Kidney (tissue), 14 donors: ENCODE data around the gene CHN2. TPM values are rescaled to one million over a fixed set of nuclear protein-coding genes. Genes with fewer than 3 reads are reported as not detected.

Experiments used
- DNase-seq, 5 donors: peaks; one replicate each; pipeline ENCODE4 v3.0.0-alpha.2; 2013 to 2020
- FAIRE-seq: peaks from 2 replicates; lab custom pipeline; 2012; peaks lifted over from hg19 to GRCh38; lab: Jason Lieb, UNC
- H3K27ac ChIP-seq, 2 donors: one replicate each; pipeline ENCODE4 v1.7.0; 2013; ENCODE audit warnings: low read depth in 2 of 2, low read length in 2 of 2, inconsistent platforms in 1 of 2
- H3K27me3 ChIP-seq: one replicate; pipeline ENCODE4 v1.7.1; 2013; ENCODE audit warnings: low read length, inconsistent platforms; ENCODE audit not compliant: control insufficient read depth, insufficient read depth
- H3K36me3 ChIP-seq, 3 donors: one replicate each; pipeline versions ENCODE4 v1.7.0 to v1.7.1; 2013; ENCODE audit warnings: low read length in 3 of 3, control low read depth in 1 of 3, inconsistent platforms in 1 of 3; ENCODE audit not compliant: insufficient read depth in 3 of 3, control insufficient read depth in 2 of 3
- H3K4me1 ChIP-seq, 3 donors: one replicate each; pipeline versions ENCODE4 v1.7.0 to v1.7.1; 2013; ENCODE audit warnings: low read length in 3 of 3, inconsistent platforms in 1 of 3, low read depth in 1 of 3; ENCODE audit not compliant: control insufficient read depth in 2 of 3, insufficient read depth in 2 of 3
- H3K4me3 ChIP-seq, 3 donors: one replicate each; pipeline versions ENCODE4 v1.7.0 to v1.8.1; 2013; ENCODE audit warnings: low read length in 3 of 3, control low read depth in 1 of 3, inconsistent platforms in 1 of 3
- H3K9ac ChIP-seq, 3 donors: one replicate each; pipeline versions ENCODE4 v1.7.0 to v1.7.1; 2013; ENCODE audit warnings: low read length in 3 of 3, control low read depth in 1 of 3, inconsistent platforms in 1 of 3
- H3K9me3 ChIP-seq, 3 donors: one replicate each; pipeline versions ENCODE4 v1.7.0 to v1.7.1; 2013; ENCODE audit warnings: low read length in 3 of 3, control low read depth in 1 of 3, inconsistent platforms in 1 of 3; ENCODE audit not compliant: control insufficient read depth in 2 of 3, insufficient read depth in 1 of 3
- intact Hi-C: fragments of 100-400 bp; cut with DNase I; formaldehyde crosslinking; loops from one replicate; pipeline ENCODE4 v1.11.1; 2022
- polyA plus RNA-seq: library from polyadenylated mRNA; stranded (reverse); fragments of 350-450 nt; fragmentation: Illumina TruSeq; extraction: RNeasy Lipid Tissue Mini Kit (QIAGEN cat#74804); gene quantifications from one replicate; pipeline ENCODE4 v1.2.3, GENCODE V29; 2014; ENCODE audit warnings: low read depth, low replicate concordance; ENCODE audit not compliant: insufficient read depth
- total RNA-seq: library from RNA; stranded (reverse); fragmentation: NEBNext Ultra II Directional; extraction: Animal tissue kit (Norgen Biotek cat#: 25700); gene quantifications from one replicate; pipeline ENCODE4 v1.2.1, GENCODE V29; 2021
- TF ChIP-seq, protein P1 (sequence below): IDR thresholded peaks from 3 replicates; pipeline ENCODE4 v1.5.1; 2012; ENCODE audit warnings: mild to moderate bottlenecking, moderate library complexity, borderline replicate concordance; ENCODE audit not compliant: insufficient read depth; ENCODE audit errors: extremely low read depth
- donor health status: control.
- donor health status: control.
- donor health status: control.
- donor health status: control.
- donor health status: control.
- donor health status: DM: yes; HTN: yes; CAD: no.
- donor health status: Normal renal cell carcinoma (clear cell type).

The CHN2 gene
- total and polyA plus RNA-seq, 2 donors from 2014 or later: 7.4 to 22.5 TPM

DNA sequence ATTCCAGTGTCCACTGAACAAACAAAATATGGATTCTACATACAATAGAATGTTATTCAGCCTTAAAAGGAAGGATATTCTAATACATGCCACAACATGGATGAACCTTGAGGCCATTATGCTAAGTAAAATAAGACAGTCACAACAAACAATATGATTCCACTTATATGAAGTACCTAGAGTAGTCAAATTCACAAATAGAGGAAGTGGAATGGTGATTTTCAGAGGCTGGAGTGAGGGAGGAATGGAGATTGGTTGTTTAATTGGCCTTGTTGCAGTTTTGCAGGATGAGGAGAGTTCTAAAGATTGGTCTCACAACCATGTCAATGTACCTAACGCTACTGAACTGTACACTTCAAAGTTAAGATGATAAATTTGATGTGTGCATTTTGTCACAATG, 119.6 kb downstream of the CHN2 start:
- TF ChIP-seq, protein P1, sequence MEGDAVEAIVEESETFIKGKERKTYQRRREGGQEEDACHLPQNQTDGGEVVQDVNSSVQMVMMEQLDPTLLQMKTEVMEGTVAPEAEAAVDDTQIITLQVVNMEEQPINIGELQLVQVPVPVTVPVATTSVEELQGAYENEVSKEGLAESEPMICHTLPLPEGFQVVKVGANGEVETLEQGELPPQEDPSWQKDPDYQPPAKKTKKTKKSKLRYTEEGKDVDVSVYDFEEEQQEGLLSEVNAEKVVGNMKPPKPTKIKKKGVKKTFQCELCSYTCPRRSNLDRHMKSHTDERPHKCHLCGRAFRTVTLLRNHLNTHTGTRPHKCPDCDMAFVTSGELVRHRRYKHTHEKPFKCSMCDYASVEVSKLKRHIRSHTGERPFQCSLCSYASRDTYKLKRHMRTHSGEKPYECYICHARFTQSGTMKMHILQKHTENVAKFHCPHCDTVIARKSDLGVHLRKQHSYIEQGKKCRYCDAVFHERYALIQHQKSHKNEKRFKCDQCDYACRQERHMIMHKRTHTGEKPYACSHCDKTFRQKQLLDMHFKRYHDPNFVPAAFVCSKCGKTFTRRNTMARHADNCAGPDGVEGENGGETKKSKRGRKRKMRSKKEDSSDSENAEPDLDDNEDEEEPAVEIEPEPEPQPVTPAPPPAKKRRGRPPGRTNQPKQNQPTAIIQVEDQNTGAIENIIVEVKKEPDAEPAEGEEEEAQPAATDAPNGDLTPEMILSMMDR: no peak
- DNase-seq (no peak), FAIRE-seq (no peak)
- Histone ChIP-seq H3K36me3 (no peaks in the 10 kb centered on the region), H3K27me3 (no peaks in the 10 kb centered on the region), H3K9ac (no peak overlapping the region), H3K4me1 (no peaks in the 10 kb centered on the region), H3K27ac (no peak overlapping the region), H3K4me3 (no peak overlapping the region), H3K9me3 (no peaks in the 10 kb centered on the region)
- intact Hi-C loops: no loop called here

DNA sequence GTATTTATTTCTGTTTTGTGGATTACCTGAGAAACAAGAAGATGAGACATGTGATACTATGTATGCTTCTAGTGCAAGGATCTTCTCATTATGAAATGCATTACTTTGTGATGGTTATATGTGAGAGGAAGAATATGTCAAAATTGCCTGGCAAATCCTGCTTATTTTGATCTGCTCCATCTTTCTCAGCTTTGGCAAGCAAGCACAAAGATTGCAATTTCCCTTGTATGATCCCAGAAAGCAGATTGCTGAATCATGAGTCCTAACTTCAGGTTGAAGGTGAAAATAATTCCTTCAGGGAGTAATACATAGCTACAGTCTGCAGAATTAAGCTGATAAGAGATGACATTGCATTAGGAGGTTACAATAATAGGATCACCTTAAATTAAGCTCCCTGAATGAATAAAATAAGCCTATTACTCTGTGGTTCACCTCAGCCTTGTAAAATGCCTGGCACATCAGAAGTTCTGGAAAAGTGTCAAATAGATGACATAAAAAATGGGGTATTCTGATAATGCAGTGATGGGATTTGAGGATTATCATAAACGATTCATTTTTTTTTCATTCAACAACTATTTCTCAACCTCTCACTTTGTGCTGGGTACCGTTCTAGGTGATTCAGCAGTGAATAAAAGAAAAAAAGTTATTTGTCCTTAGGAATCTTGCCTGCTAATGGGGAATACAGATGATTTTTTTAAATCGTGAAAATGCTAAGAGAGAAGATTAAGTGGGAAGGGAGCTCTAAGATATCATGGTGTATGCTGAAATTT, 120.7 kb downstream of the CHN2 start:
- Histone ChIP-seq H3K36me3 (no peaks in the 10 kb centered on the region), H3K27ac (no peak overlapping the region), H3K9ac (no peak overlapping the region), H3K4me1 (peaks cover 0 to 3% (median 0%) of the 10 kb centered on the region in 3 donors), H3K27me3 (no peaks in the 10 kb centered on the region), H3K9me3 (no peaks in the 10 kb centered on the region), H3K4me3 (no peak overlapping the region)
- intact Hi-C loops: no loop called here
- no peak for DNase-seq
- TF ChIP-seq, protein P1: no peak
- no peak for FAIRE-seq

DNA sequence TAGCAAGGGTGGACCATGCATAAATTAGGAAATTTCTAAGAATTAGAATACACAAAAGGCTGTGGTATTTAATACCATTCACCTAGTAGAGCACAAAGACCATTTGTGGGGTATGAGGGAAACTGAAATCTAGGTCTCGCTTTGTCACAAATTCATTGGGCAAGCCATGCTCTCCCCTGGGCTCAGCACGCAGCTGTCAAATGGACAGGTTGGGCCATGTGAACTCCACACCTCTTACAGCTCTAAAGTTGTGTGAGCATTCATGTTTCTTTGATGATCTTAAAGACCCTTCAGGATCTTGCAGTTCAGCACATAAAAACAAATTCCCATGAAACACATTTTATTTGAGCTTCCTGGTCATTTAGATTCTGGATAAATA, 121.3 kb downstream of the CHN2 start:
- FAIRE-seq (no peak), DNase-seq (no peak)
- TF ChIP-seq, protein P1: no peak
- Histone ChIP-seq H3K36me3 (no peaks in the 10 kb centered on the region), H3K9me3 (no peaks in the 10 kb centered on the region), H3K27me3 (no peaks in the 10 kb centered on the region), H3K9ac (no peak overlapping the region), H3K4me3 (no peak overlapping the region), H3K4me1 (peaks cover 0 to 3% (median 0%) of the 10 kb centered on the region in 3 donors), H3K27ac (no peak overlapping the region)
- intact Hi-C loops: no loop called here
